WERI-Rb-1 (cell line): ENCODE data around the gene HSPH1.

Source experiments
- DNase-seq: peaks from one replicate; pipeline ENCODE4 v3.0.0-alpha.2; 2020
- H3K27ac ChIP-seq: fragments of 250-450 bp; sonication (Bioruptor Pico); 2 replicates; pipeline ENCODE4 v1.5.1; 2020; ENCODE audit warnings: mild to moderate bottlenecking, moderate library complexity
- H3K27me3 ChIP-seq: fragments of 250-450 bp; sonication (Bioruptor Pico); 2 replicates; pipeline ENCODE4 v1.5.1; 2021; ENCODE audit warnings: mild to moderate bottlenecking, low read depth, moderate library complexity; ENCODE audit not compliant: insufficient read depth, severe bottlenecking
- H3K36me3 ChIP-seq: fragments of 250-450 bp; sonication (Bioruptor Pico); 2 replicates; pipeline ENCODE4 v1.5.1; 2020; ENCODE audit warnings: mild to moderate bottlenecking, moderate library complexity
- H3K4me3 ChIP-seq: 2 replicates; pipeline ENCODE4 v1.5.1; 2011; ENCODE audit warnings: low read depth, mild to moderate bottlenecking, control low read depth, low read length
- H3K9me3 ChIP-seq: fragments of 250-450 bp; sonication (Bioruptor Pico); 2 replicates; pipeline ENCODE4 v1.5.1; 2021; ENCODE audit warnings: mild to moderate bottlenecking, moderate library complexity; ENCODE audit not compliant: severe bottlenecking
- TF ChIP-seq, protein P1 (sequence below): IDR thresholded peaks from 2 replicates; pipeline ENCODE4 v1.5.1; 2011; ENCODE audit warnings: low read depth, mild to moderate bottlenecking, control low read depth, inconsistent platforms, low read length

HSPH1 gene

DNA sequence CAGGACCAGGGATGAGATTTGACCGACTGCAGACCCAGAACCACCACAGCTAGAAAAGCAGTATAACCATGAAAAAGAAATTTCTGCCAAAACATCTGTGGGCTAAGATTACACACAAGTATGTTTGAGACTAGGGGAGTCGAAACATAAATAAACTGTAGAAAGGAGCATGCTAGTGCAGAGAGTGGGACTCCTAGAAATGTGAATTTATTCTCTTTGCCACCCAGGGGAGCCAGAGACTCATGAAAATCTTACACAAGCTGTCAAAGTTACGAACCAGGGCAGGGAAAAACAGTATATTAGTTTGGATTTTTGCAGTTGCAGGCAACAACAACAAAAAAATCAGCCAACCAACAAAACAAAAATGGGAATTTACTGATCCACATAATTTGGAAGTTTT lies 12.3 kb upstream of the HSPH1 start:
- Histone ChIP-seq H3K27me3 (no peaks in the 10 kb centered on the region), H3K9me3 (no peaks in the 10 kb centered on the region), H3K36me3 (no peaks in the 10 kb centered on the region), H3K27ac (no peak overlapping the region), H3K4me3 (no peak overlapping the region)
- TF ChIP-seq, protein P1, sequence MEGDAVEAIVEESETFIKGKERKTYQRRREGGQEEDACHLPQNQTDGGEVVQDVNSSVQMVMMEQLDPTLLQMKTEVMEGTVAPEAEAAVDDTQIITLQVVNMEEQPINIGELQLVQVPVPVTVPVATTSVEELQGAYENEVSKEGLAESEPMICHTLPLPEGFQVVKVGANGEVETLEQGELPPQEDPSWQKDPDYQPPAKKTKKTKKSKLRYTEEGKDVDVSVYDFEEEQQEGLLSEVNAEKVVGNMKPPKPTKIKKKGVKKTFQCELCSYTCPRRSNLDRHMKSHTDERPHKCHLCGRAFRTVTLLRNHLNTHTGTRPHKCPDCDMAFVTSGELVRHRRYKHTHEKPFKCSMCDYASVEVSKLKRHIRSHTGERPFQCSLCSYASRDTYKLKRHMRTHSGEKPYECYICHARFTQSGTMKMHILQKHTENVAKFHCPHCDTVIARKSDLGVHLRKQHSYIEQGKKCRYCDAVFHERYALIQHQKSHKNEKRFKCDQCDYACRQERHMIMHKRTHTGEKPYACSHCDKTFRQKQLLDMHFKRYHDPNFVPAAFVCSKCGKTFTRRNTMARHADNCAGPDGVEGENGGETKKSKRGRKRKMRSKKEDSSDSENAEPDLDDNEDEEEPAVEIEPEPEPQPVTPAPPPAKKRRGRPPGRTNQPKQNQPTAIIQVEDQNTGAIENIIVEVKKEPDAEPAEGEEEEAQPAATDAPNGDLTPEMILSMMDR, result no peak
- DNase-seq, result no peak

DNA sequence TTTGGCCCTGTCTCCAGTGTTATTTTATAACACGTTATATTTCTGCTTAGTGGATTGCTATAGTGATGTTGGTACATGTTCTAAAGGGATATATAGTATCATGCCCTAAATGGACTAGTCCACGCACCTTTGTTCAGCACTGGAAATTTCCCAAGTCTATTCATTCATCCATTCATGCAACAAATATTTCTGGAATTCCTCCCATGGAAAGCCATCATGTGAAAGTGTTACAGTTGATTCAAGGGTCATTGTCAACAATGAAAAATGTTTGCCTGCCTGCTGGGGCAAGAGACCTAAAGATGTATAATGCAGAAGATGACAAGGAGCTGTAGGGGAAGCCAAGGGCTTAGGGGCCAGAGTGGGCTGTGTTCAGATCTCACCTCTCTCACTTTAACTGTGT lies 10.8 kb upstream of the HSPH1 start:
- TF ChIP-seq, protein P1, result no peak
- Histone ChIP-seq H3K27ac (no peak overlapping the region), H3K9me3 (no peaks in the 10 kb centered on the region), H3K4me3 (no peak overlapping the region), H3K36me3 (no peaks in the 10 kb centered on the region), H3K27me3 (no peaks in the 10 kb centered on the region)
- no peak for DNase-seq

DNA sequence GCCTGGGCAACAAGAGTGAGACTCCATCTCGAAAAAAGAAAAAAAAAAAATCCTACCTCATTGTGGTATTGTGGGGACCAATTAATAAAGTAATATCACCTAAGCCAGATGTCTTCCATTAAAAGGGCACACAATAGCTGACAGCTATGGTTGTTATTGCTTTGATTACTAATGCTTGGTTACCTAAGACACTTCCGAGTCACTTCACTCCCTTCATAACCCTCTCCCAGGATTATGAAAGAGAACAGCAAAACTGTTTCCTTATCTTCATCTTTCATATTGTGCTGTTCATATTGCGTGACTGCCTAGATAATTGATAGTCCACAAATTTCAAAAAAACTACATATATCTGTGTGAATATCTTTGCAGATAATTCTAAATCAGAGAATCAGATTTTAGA lies 10.3 kb upstream of the HSPH1 start:
- H3K27ac ChIP-seq, result no peak overlapping the region

DNA sequence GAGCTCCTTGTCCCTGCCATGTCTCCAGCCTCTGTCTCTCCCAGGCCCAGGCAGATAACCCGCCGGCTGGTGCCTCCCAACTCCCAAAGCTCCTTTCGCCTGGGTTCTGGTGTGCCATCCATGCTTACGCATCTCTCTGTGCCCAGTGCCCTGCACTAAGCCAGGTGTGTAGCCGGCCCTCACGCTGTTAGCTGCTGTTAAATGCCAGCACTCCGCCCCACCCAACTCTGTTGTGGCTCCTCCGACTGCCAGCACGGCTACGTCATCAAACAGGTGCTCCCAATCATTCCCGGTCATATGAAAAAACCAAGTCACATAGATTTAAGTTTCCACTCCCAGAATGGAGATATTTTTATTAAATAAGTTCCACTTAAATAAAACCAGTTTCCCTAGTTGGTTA lies 7.0 kb upstream of the HSPH1 start:
- Histone ChIP-seq H3K27ac (no peak overlapping the region), H3K27me3 (no peaks in the 10 kb centered on the region), H3K9me3 (no peaks in the 10 kb centered on the region), H3K4me3 (no peak overlapping the region), H3K36me3 (no peaks in the 10 kb centered on the region)
- TF ChIP-seq, protein P1, result no peak
- no peak for DNase-seq

More for the DNA sequence above, 10.3 kb upstream of the HSPH1 start:
- Histone ChIP-seq H3K27me3 (no peaks in the 10 kb centered on the region), H3K36me3 (no peaks in the 10 kb centered on the region), H3K4me3 (no peak overlapping the region), H3K9me3 (no peaks in the 10 kb centered on the region)
- TF ChIP-seq, protein P1, result no peak
- DNase-seq, result no peak

DNA sequence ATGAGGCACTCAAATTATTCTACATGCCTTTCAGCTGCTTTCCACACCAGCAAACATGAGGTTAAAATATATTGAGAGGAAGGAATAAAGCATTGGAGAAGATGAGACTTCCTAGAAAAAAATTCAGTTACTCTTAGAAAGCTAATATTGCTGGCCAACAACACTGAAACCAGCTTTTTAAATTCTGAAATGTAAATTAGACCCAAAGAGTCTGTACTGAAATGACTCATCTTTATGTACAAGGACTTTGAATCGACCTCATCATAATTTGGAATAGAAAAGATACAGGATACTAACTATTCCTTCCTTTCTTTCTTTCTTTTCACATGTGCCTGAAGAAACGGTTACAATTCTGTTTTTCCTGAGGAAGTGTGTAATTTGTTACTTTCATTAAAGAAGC lies 6.5 kb upstream of the HSPH1 start:
- no peak for DNase-seq
- Histone ChIP-seq H3K4me3 (no peak overlapping the region), H3K9me3 (no peaks in the 10 kb centered on the region), H3K27me3 (no peaks in the 10 kb centered on the region), H3K36me3 (no peaks in the 10 kb centered on the region), H3K27ac (no peak overlapping the region)
- TF ChIP-seq, protein P1, result no peak

DNA sequence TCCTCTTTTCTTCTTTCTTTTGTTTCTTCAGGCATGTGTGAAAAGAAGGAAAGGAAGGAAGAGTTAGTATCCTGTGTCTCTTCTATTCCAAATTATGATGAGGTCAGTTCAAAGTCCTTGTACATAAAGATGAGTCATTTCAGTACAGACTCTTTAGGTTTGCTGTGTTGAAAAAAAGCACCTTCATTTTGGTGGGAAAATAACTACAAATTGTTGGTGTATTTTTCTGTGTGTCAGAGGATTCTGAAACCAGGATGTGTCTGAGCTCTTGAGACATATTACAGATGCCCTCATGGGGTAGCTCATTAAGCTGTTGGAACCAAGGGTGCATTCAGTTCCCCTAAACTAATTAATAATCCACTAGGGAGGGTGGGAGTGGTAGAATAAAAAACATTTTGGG lies 5.8 kb upstream of the HSPH1 start:
- Histone ChIP-seq H3K9me3 (no peaks in the 10 kb centered on the region), H3K36me3 (no peaks in the 10 kb centered on the region), H3K4me3 (no peak overlapping the region), H3K27me3 (no peaks in the 10 kb centered on the region), H3K27ac (no peak overlapping the region)
- no peak for DNase-seq
- TF ChIP-seq, protein P1, result no peak
